GM18526 (cell line): ENCODE data around the gene SEMA5A.

Experiments
- POLR2A ChIP-seq: IDR thresholded peaks from 3 replicates; pipeline ENCODE4 v1.6.1; 2011; ENCODE audit not compliant: insufficient read length; ENCODE audit errors: extremely low read depth

The SEMA5A gene

GRCh38 chr5:9313751-9314150 is 232.1 kb downstream of the SEMA5A start:
- no peak for TF ChIP-seq POLR2A

- TF ChIP-seq POLR2A = no peak
Observed at GRCh38 chr5:9307150-9307549, 238.7 kb downstream of the SEMA5A start.

- no peak for TF ChIP-seq POLR2A
Observed at GRCh38 chr5:9302218-9302617, 243.7 kb downstream of the SEMA5A start.

DNA sequence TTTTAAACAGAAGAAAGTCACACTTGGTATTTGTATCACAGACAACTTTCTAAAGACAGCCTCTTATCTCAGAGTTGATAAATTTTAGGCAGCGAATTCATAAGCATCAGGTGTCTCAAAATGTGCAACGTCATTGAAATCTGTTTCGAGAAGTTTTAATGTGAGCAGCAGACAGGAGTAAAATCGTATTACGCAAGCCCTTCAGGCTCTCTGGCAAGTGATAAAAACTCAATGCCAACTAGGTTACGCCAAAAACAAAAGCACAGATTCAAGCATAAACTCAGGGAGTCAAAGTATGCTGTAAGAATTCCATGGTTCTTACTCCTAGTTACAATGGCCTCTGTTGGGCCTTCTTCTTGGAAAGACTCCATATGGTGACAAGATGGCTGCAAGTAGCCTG is 244.7 kb downstream of the SEMA5A start:
- no peak for TF ChIP-seq POLR2A

DNA sequence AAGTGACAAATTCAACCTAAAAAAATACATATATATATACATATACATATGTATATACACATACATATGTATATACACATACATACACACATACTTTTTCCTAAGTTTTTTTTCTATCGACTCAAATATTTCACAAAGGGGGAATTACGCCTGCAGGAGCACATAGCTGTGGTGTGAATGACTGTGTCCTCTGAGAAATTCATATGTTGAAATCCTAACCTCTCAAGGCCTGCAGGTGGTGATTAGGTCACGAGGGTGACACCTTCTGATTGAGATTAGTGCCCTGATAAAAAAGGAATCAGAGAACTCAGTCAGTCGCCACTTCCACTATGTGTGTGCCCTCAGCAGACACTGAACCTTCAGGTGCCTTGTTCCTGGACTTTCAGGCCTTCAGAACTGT is 248.7 kb downstream of the SEMA5A start:
- no peak for TF ChIP-seq POLR2A

- TF ChIP-seq POLR2A = no peak
Observed at GRCh38 chr5:9295466-9295801, 250.4 kb downstream of the SEMA5A start.

- no peak for TF ChIP-seq POLR2A
Observed at GRCh38 chr5:9294793-9295465, 250.9 kb downstream of the SEMA5A start.

DNA sequence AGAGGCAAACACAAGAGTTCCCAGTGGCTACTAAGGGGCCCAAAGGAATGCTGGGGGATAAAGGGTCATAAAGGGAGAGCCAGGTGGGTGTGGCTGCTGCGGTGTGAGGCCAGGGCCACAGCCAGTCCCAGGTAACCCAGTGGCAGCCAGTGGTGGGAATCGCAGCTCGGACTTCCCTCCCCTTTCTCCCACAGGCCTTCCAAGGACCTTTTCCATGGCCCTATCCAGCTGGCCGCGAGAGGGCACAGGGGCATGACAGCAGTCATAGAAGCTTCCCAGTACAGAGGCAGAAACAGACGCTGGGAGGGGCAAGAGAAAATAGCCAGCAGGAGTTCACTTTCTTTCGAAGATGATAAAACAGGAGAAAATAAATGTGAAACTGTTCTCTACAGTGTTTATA is 257.6 kb downstream of the SEMA5A start:
- no peak for TF ChIP-seq POLR2A

DNA sequence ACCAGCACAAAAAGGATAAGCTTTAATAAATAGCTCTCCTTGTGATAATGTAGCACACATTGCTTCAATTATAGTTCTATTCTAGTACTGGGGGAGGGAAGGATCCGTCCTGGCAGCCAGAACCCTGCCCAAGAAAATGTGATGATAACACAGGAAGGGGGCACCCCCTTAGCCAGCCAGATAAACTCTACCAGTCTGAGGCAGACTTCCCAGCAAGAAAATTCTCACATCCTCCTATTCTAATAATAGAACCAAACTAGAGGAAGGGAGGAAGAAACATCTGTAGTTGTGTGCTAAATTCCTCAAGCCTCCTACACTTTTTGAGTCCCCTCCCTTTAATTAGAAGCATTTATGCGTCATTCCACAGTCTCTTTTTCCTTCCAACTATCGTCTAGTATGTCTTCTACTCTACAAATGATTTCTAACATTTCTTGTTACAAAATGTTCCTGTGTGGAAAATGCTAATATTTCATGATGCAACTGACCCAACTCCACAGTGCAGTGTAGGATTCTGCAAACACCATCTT is 261.0 kb downstream of the SEMA5A start:
- TF ChIP-seq POLR2A = no peak

DNA sequence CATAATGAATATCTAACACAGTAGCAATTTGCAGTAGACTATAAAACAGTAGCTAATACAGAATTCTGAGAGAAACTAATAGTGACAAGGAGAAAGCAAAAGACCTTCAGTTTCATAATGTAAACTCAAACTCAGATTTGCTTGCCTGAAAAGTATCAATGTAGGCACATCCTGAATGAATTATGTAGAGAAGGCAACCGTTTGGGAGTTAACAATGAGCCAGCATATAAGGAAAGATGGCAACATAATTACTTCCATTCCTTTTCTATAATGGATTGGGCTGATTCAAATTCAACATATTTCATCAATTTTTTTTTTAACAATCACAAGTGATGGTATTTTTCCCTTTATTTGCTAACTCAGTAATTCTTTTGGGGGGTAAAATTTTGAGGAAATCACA is 261.6 kb downstream of the SEMA5A start:
- TF ChIP-seq POLR2A = no peak

GRCh38 chr5:9283473-9283872 is 262.4 kb downstream of the SEMA5A start:
- TF ChIP-seq POLR2A = no peak

DNA sequence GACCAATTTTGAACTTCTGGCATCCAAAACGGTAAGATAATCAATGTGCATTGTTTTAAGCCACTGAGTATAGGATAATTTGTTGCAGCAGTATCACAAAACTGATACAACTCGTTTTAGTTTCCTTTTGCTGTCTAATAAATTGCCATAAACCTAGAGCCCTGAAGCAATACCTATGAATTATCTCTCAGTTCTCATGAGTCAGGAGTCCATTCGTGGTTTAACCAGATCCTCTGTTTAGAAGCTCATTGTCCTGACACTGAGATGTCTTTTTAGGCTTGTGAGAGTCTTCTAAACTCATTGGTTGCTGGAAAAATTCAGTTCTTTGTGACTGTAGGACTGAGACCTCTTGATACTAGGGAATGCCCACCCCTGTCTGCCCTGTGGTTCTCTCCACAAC is 262.9 kb downstream of the SEMA5A start:
- TF ChIP-seq POLR2A = no peak

- TF ChIP-seq POLR2A = no peak
Observed at GRCh38 chr5:9282211-9282610, 263.7 kb downstream of the SEMA5A start.

DNA sequence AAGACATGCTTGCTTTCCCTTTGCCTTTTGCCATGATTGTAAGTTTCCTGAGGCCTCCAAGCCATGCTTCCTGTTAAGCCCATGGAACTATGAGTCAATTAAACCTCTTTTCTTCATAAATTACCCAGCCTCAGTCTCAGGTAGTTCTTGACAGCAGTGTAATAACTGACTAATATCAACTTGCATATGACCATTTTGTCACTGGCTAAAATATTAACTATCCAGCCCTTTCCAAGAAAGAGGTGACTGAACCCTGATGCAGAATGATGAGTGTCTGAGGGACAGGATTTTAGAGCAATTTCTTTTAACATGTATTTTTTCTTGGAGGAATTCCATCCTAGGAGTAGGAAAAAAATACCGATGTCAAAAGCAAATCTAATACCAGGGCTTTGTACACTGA is 266.1 kb downstream of the SEMA5A start:
- TF ChIP-seq POLR2A = no peak

DNA sequence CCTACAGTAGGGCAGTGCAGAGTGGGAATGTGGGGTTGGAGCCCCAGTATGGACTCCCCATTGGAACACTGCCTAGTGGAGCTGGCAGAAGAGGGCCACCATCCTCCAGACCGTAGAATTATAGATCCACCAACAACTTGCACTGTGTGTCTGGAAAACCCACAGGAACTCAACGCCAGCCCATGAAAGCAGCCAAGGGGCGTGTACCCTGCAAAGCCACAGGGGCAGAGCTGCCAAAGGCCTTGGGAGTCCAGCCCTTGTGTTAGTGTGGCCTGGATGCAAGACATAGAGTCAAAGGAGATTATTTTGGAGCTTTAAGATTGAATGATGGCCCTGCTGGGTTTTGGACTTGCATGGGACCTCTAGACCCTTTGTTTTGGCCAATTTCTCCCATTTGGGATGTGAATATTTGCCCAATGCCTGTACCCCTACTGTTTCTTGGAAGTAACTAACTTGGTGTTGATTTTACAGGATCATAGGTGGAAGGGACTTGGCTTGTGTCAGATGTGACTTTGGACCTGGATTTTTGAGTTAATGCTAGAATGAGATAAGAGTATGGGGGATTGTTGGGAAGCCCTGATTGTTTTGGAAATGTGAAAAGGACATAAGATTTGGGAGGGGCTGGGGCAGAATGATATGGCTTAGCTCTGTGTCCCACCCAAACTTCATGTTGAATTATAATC is 266.8 kb downstream of the SEMA5A start:
- TF ChIP-seq POLR2A = no peak

DNA sequence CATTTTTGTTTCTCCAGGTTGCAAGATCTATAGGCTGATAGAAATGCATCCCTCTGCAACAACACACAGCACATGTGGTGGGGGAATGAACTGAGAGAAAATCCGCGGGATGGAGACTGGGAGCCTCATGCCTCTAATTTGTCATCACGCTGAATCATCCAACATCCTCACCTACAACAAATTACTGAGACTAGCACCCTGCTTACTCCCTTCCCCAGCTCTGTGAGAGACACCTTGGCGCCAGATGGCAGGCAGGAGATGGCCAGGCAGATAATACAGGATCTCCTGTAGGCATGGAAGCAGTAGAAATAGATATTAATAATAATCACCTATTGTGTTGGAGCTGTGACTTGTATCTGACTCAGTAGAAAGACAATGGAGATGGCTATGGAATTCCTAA is 276.9 kb downstream of the SEMA5A start:
- no peak for TF ChIP-seq POLR2A

GRCh38 chr5:9268226-9268625 is 277.6 kb downstream of the SEMA5A start:
- no peak for TF ChIP-seq POLR2A
